HepG2 (cell line): ENCODE measurements around the gene FAM43A. TPM values are rescaled to one million over a fixed set of nuclear protein-coding genes. Genes with fewer than 3 reads are reported as not detected.

ENCODE experiments used
- ATRX ChIP-seq: sonication (generic); formaldehyde crosslinking; IDR thresholded peaks from 2 replicates; pipeline ENCODE4 v1.4.0; 2020; ENCODE audit warnings: missing genetic modification reagents, borderline replicate concordance
- CENPX ChIP-seq: sonication (generic); formaldehyde crosslinking; IDR thresholded peaks from 2 replicates; pipeline ENCODE4 v1.9.0; 2021; ENCODE audit warnings: mild to moderate bottlenecking, missing genetic modification reagents, moderate library complexity
- CHD4 ChIP-seq: fragments of 200-600 bp; sonication (generic); IDR thresholded peaks from 2 replicates; pipeline ENCODE4 v1.7.0; 2017; ENCODE audit warnings: mild to moderate bottlenecking, low read length, borderline replicate concordance
- GABPB1 ChIP-seq: IDR thresholded peaks from 2 replicates; pipeline ENCODE4 v1.6.1; 2016; ENCODE audit warnings: mild to moderate bottlenecking, missing genetic modification reagents, moderate library complexity, missing compliant biosample characterization
- GATA4 ChIP-seq: sonication (generic); IDR thresholded peaks from 2 replicates; pipeline ENCODE4 v1.6.1; 2016; ENCODE audit warnings: antibody characterized with exemption, low read depth, borderline replicate concordance
- HDAC2 ChIP-seq: sonication (generic); formaldehyde crosslinking; IDR thresholded peaks from 2 replicates; pipeline ENCODE4 v1.4.0; 2020; ENCODE audit warnings: missing genetic modification reagents
- ISX ChIP-seq: sonication (generic); formaldehyde crosslinking; conservative IDR thresholded peaks from 2 replicates; pipeline ENCODE4 v1.5.0; 2020; ENCODE audit warnings: missing genetic modification reagents
- KLF13 ChIP-seq: sonication (generic); formaldehyde crosslinking; IDR thresholded peaks from 2 replicates; pipeline ENCODE4 v1.4.0; 2020; ENCODE audit warnings: mild to moderate bottlenecking, missing genetic modification reagents
- MATR3 ChIP-seq: sonication (generic); formaldehyde crosslinking; IDR thresholded peaks from 2 replicates; pipeline ENCODE4 v1.4.0; 2020; ENCODE audit warnings: missing genetic modification reagents
- MYPOP ChIP-seq: sonication (generic); formaldehyde crosslinking; IDR thresholded peaks from 2 replicates; pipeline ENCODE4 v1.8.1; 2023; ENCODE audit warnings: mild to moderate bottlenecking, moderate library complexity, missing genetic modification reagents
- NFE2 ChIP-seq: sonication (generic); formaldehyde crosslinking; IDR thresholded peaks from 2 replicates; pipeline ENCODE4 v1.4.0; 2020; ENCODE audit warnings: missing genetic modification reagents
- PHF21A ChIP-seq: sonication (generic); formaldehyde crosslinking; IDR thresholded peaks from 2 replicates; pipeline ENCODE4 v1.5.0; 2020; ENCODE audit warnings: mild to moderate bottlenecking, missing genetic modification reagents
- RARG ChIP-seq: sonication (generic); formaldehyde crosslinking; IDR thresholded peaks from 2 replicates; pipeline ENCODE4 v1.4.0; 2020; ENCODE audit warnings: low read depth, mild to moderate bottlenecking, missing genetic modification reagents
- SALL2 ChIP-seq: sonication (generic); formaldehyde crosslinking; IDR thresholded peaks from 2 replicates; pipeline ENCODE4 v1.8.1; 2023; ENCODE audit warnings: mild to moderate bottlenecking, missing genetic modification reagents, inconsistent platforms
- SATB2 ChIP-seq: sonication (generic); formaldehyde crosslinking; IDR thresholded peaks from 2 replicates; pipeline ENCODE4 v1.5.0; 2020; ENCODE audit warnings: missing genetic modification reagents
- SP140L ChIP-seq: sonication (generic); formaldehyde crosslinking; IDR thresholded peaks from 2 replicates; pipeline ENCODE4 v1.4.0; 2020; ENCODE audit warnings: missing genetic modification reagents, borderline replicate concordance
- ZFP91 ChIP-seq: sonication (generic); formaldehyde crosslinking; IDR thresholded peaks from 2 replicates; pipeline ENCODE4 v1.9.0; 2022; ENCODE audit warnings: missing genetic modification reagents, mild to moderate bottlenecking, borderline replicate concordance
- ZGPAT ChIP-seq: IDR thresholded peaks from 2 replicates; pipeline ENCODE4 v1.6.1; 2016; ENCODE audit warnings: mild to moderate bottlenecking
- ZNF781 ChIP-seq: sonication (generic); formaldehyde crosslinking; IDR thresholded peaks from 2 replicates; pipeline ENCODE4 v1.5.1; 2020; ENCODE audit warnings: borderline replicate concordance, mild to moderate bottlenecking, missing genetic modification reagents; ENCODE audit errors: not compliant biosample characterization
- ZNF839 ChIP-seq: sonication (generic); formaldehyde crosslinking; IDR thresholded peaks from 2 replicates; pipeline ENCODE4 v1.4.0; 2020; ENCODE audit warnings: missing genetic modification reagents, mild to moderate bottlenecking, borderline replicate concordance
- ZSCAN29 ChIP-seq: sonication (generic); formaldehyde crosslinking; conservative IDR thresholded peaks from 2 replicates; pipeline ENCODE4 v1.4.0; 2020; ENCODE audit warnings: mild to moderate bottlenecking, missing genetic modification reagents
- ZUFSP ChIP-seq: sonication (generic); formaldehyde crosslinking; IDR thresholded peaks from 2 replicates; pipeline ENCODE4 v1.9.0; 2021; ENCODE audit warnings: missing genetic modification reagents, mild to moderate bottlenecking, borderline replicate concordance
- polyA plus RNA-seq, 8 experiments: library from polyadenylated mRNA; depleted of rRNA in 3 of 8; stranded (reverse) in 7 of 8; unstranded in 1 of 8; fragments of >200 nt; fragmentation: Illumina TruSeq in 4 of 8; extraction: Trizol in 4 of 8; gene quantifications; 2 replicates each; pipeline versions ENCODE4 v1.2.1 to v1.2.3, GENCODE V29; 2011 to 2016; ENCODE audit warnings: low read depth in 4 of 8, missing spikeins in 1 of 8, mixed read lengths in 1 of 8; ENCODE audit not compliant: insufficient read depth in 1 of 8
- total RNA-seq, 5 experiments: library from RNA; depleted of rRNA; stranded (reverse); fragments of >200 nt; fragmentation: Illumina TruSeq; extraction: Trizol; gene quantifications; 2 replicates each; pipeline ENCODE4 v1.2.3, GENCODE V29; 2016; ENCODE audit warnings: low read depth in 1 of 5

The FAM43A gene
- total and polyA plus RNA-seq, 2 of the 13 experiments (the other 11 are each of a cell fraction or from before 2014, with no cell fraction given) = 0.91 to 1.8 TPM

- TF ChIP-seq ZUFSP (CRISPR knock-in tag) (no peak), HDAC2 (peak; percentile 72; the same call in 1 of the 2 replicates), GATA4 (peak; percentile 44; the same call in 1 of the 2 replicates), KLF13 (CRISPR knock-in tag) (0 out of 2 replicates have a peak, but pooled peaks have one; percentile 36), GABPB1 (CRISPR knock-in tag) (peak; percentile 75), ZGPAT (peak; percentile 69; the same call in 1 of the 2 replicates), NFE2 (CRISPR knock-in tag) (no peak), RARG (no peak), SP140L (CRISPR knock-in tag) (peak; percentile 19; the same call in 1 of the 2 replicates), ZNF839 (CRISPR knock-in tag) (peak; percentile 37; the same call in 1 of the 2 replicates), ZFP91 (peak; percentile 99), ZSCAN29 (CRISPR knock-in tag) (peak; percentile 63; the same call in 1 of the 2 replicates), CENPX (CRISPR knock-in tag) (no peak), SALL2 (CRISPR knock-in tag) (peak; percentile 86), MATR3 (CRISPR knock-in tag) (no peak), CHD4 (no peak), SATB2 (peak; percentile 52; the same call in 1 of the 2 replicates), ISX (CRISPR knock-in tag) (0 out of 2 replicates have a peak, but pooled peaks have one; percentile 75), PHF21A (CRISPR knock-in tag) (peak; percentile 41; the same call in 1 of the 2 replicates), ATRX (no peak), MYPOP (CRISPR knock-in tag) (no peak), ZNF781 (CRISPR knock-in tag) (peak; percentile 48)
Measured at GRCh38 chr3:194685718-194686413, at the start of gene FAM43A (continued).
